GM12878 (cell line): ENCODE data around the gene LIN7B. TPM values are rescaled to one million over a fixed set of nuclear protein-coding genes. Genes with fewer than 3 reads are reported as not detected.
A peak's percentile ranks its signal among the peaks of the same experiment; 100 is the strongest.

ENCODE experiments used
- ATAC-seq: fragments of 200-7000 bp; cut with Tn5 transposase; 3 replicates; pipeline ENCODE4 v1.9.1; 2020; ENCODE audit warnings: mild to moderate bottlenecking, moderate library complexity
- BruUV-seq: library from RNA; stranded (reverse); fragments of 400-500 nt; replicated peaks from 2 replicates; lab custom pipeline; 2021; lab: Mats Ljungman, UMichigan
- CTCF ChIA-PET: fragments of 300-600 bp; sonication (Branson Sonifier 250); formaldehyde crosslinking; extraction: SDS; loops from one replicate; lab custom pipeline; 2021; ENCODE audit warnings: inconsistent platforms; lab: Yijun Ruan, JAX
- POLR2A ChIA-PET: fragments of 350-600 bp; formaldehyde crosslinking; extraction: SDS; loops from one replicate; lab custom pipeline; 2021; ENCODE audit warnings: inconsistent platforms; lab: Charles Lee
- RAD21 ChIA-PET: fragments of 300-600 bp; sonication (Branson Sonifier 250); formaldehyde crosslinking; loops from one replicate; lab custom pipeline; 2023; ENCODE audit warnings: antibody characterized with exemption; ENCODE audit not compliant: unreplicated experiment; lab: Charles Lee
- SMC1A ChIA-PET: fragments of 300-600 bp; sonication (Branson Sonifier 250); formaldehyde crosslinking; loops from one replicate; lab custom pipeline; 2023; ENCODE audit not compliant: unreplicated experiment, uncharacterized antibody; lab: Charles Lee
- DNase-seq: peaks from one replicate; pipeline ENCODE4 v3.0.0-alpha.2; 2011; ENCODE audit warnings: low read depth, low spot score
- FAIRE-seq: peaks from 3 replicates; lab custom pipeline; 2011; peaks lifted over from hg19 to GRCh38; lab: Jason Lieb, UNC
- H2AFZ ChIP-seq: 2 replicates; pipeline ENCODE4 v1.6.0; 2011; ENCODE audit warnings: low read depth, low read length, control low read depth; ENCODE audit not compliant: control insufficient read depth
- H3K27ac ChIP-seq: 2 replicates; pipeline ENCODE4 v1.5.1; 2011; ENCODE audit warnings: control low read depth; ENCODE audit not compliant: control insufficient read depth, insufficient read depth
- H3K27me3 ChIP-seq, 2 experiments: replicated peaks in 1 of 2; 2 replicates each; pipeline versions ENCODE4 v1.6.0 to v1.6.1; 2011; ENCODE audit warnings: low read length in 1 of 2; ENCODE audit not compliant: control insufficient read depth in 2 of 2, insufficient read depth in 2 of 2
- H3K36me3 ChIP-seq, 2 experiments: 2 replicates each; pipeline ENCODE4 v1.5.1; 2011; ENCODE audit warnings: low read length in 1 of 2; ENCODE audit not compliant: control insufficient read depth in 2 of 2, insufficient read depth in 2 of 2
- H3K4me1 ChIP-seq: 2 replicates; pipeline ENCODE4 v1.6.1; 2011; ENCODE audit warnings: mild to moderate bottlenecking, low read length, moderate library complexity, mixed read lengths; ENCODE audit not compliant: control insufficient read depth, insufficient read depth
- H3K4me2 ChIP-seq: 2 replicates; pipeline ENCODE4 v1.6.0; 2011; ENCODE audit warnings: control low read depth; ENCODE audit not compliant: control insufficient read depth, insufficient read depth
- H3K4me3 ChIP-seq: fragments of 200-600 bp; sonication (generic); 2 replicates; pipeline ENCODE4 v1.5.1; 2016
- H3K79me2 ChIP-seq: 2 replicates; pipeline ENCODE4 v1.6.0; 2011; ENCODE audit warnings: low read length; ENCODE audit not compliant: control insufficient read depth, insufficient read depth
- H3K9ac ChIP-seq: 2 replicates; pipeline ENCODE4 v1.8.0; 2011; ENCODE audit warnings: low read length, control low read depth, mixed read lengths; ENCODE audit not compliant: control insufficient read depth, insufficient read depth
- H3K9me3 ChIP-seq: replicated peaks from 3 replicates; pipeline ENCODE4 v1.5.1; 2011; ENCODE audit warnings: mild to moderate bottlenecking, low read length; ENCODE audit not compliant: control insufficient read depth, insufficient read depth
- H4K20me1 ChIP-seq: 2 replicates; pipeline ENCODE4 v1.6.0; 2011; ENCODE audit not compliant: control insufficient read depth, insufficient read depth
- ATF7 ChIP-seq: fragments of 450-650 bp; IDR thresholded peaks from 2 replicates; pipeline ENCODE4 v1.6.1; 2016; ENCODE audit warnings: low read depth, mild to moderate bottlenecking
- EED ChIP-seq: sonication (generic); IDR thresholded peaks from 2 replicates; pipeline ENCODE4 v1.6.1; 2016; ENCODE audit warnings: antibody characterized with exemption, low read depth
- NFYA ChIP-seq: IDR thresholded peaks from 2 replicates; pipeline ENCODE4 v1.6.1; 2011; ENCODE audit warnings: low read depth, mild to moderate bottlenecking, low read length, improper control_type of control experiment, borderline replicate concordance
- PML ChIP-seq: IDR thresholded peaks from 2 replicates; pipeline ENCODE4 v1.6.1; 2012; ENCODE audit warnings: low read length, inconsistent platforms
- POLR2A ChIP-seq: IDR thresholded peaks from 2 replicates; pipeline ENCODE4 v1.6.1; 2011; ENCODE audit warnings: low read depth, mild to moderate bottlenecking, low read length
- POLR2AphosphoS2 ChIP-seq: IDR thresholded peaks from 2 replicates; pipeline ENCODE4 v1.6.1; 2011; ENCODE audit warnings: low read depth, mild to moderate bottlenecking, low read length, improper control_type of control experiment, moderate library complexity
- RCOR1 ChIP-seq: conservative IDR thresholded peaks from 2 replicates; pipeline ENCODE4 v1.6.1; 2012; ENCODE audit warnings: low read depth, low read length, improper control_type of control experiment
- WGBS: methylation state at CpG from one replicate; pipeline ENCODE4 v1.1.6; 2016; ENCODE audit warnings: low lambda C conversion rate; ENCODE audit not compliant: insufficient replicate concordance, insufficient coverage; ENCODE audit errors: missing lambda C conversion rate; 5-methylcytosine and 5-hydroxymethylcytosine counted together
- in situ Hi-C: fragments of 300-500 bp; cut with MboI; formaldehyde crosslinking; loops from 9 replicates; pipeline ENCODE4 v1.14.3; 2018; ENCODE audit warnings: mixed read lengths
- intact Hi-C: fragments of 100-400 bp; cut with micrococcal nuclease; formaldehyde crosslinking; loops from one replicate; pipeline ENCODE4 v1.14.2; 2022; ENCODE audit not compliant: unreplicated experiment
- polyA plus RNA-seq, 11 experiments: library from polyadenylated mRNA; depleted of rRNA in 4 of 11; unstranded in 6 of 11; stranded (reverse) in 5 of 11; fragments of >200 nt; fragmentation: Nextera tagmentation in 4 of 11; fragmentation: Illumina TruSeq in 1 of 11; extraction: Ambion mirVana in 4 of 11; extraction: Trizol in 1 of 11; gene quantifications; 1 replicate in 1 of 11; 2 replicates in 10 of 11; pipeline versions ENCODE4 v1.2.1 to v1.2.3, GENCODE V29; 2011 to 2016; ENCODE audit warnings: inconsistent platforms in 2 of 11, missing spikeins in 2 of 11, low read depth in 1 of 11
- total RNA-seq, 4 experiments: library from RNA; depleted of rRNA in 3 of 4; stranded (reverse); fragments of >200 nt in 3 of 4; fragmentation: Illumina TruSeq in 1 of 4; extraction: Trizol in 1 of 4; gene quantifications; 2 replicates each; pipeline versions ENCODE4 v1.2.1 to v1.2.3, GENCODE V29; 2013 to 2021
- TF ChIP-seq, protein P1 (sequence below): fragments of 450-650 bp; IDR thresholded peaks from 2 replicates; pipeline ENCODE4 v1.6.1; 2014; ENCODE audit warnings: mild to moderate bottlenecking
- TF ChIP-seq, protein P2 (sequence below): fragments of 150-350 bp; IDR thresholded peaks from 2 replicates; pipeline ENCODE4 v1.6.1; 2016; ENCODE audit warnings: low read depth, low read length
- TF ChIP-seq, protein P3 (sequence below): fragments of 450-650 bp; IDR thresholded peaks from 2 replicates; pipeline ENCODE4 v1.6.1; 2017; ENCODE audit warnings: antibody characterized with exemption, mild to moderate bottlenecking, moderate library complexity

LIN7B gene
- total and polyA plus RNA-seq, 10 of the 15 experiments (the other 5 are each of a cell fraction or from before 2014, with no cell fraction given): 0.15 to 3.5 (median 1.6) TPM; not detected in 2

DNA sequence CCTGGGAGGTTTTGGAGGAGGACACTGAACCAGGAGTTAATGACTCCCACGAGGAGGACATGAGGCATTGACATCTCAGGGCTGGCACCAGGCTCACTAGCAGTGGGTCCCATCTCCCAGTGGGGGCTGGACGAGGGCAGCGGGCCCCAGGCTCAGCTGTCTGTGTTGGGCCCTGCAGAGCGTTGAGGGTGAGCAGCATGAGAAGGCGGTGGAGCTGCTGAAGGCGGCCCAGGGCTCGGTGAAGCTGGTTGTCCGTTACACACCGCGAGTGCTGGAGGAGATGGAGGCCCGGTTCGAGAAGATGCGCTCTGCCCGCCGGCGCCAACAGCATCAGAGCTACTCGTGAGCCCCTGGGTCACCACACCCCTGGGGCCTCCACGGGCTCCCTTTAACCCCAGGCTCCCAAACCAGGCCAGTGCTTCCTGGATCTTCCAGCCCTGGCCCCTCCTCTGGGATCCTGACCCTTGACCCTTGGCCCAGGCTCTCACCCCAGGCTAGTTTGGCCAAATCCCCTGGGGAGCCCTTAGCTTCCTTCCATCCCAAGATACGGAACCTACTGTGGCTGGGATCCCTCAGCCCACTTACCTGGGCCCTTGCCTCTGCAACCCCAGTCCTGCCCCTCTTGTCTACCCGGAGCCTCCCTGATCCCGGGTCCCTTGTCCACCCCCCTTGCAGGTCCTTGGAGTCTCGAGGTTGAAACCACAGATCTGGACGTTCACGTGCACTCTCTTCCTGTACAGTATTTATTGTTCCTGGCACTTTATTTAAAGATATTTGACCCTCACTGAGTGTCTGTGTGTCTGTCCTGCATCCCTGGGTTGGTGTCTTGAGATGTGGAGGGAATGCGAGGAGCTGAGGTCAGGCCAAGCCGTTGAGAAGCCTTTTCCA, 3.8 kb downstream of the LIN7B start:
- ChIA-PET SMC1A (no interaction called here), CTCF (interaction anchor here (0.9 to 2.8 kb wide), 4 partner anchors 12 to 80 kb away, joined by 3 to 12 read pairs (median 7); no protein-coding TSS in a partner anchor), POLR2A (interaction anchor here (1.0 to 1.6 kb wide), 2 partner anchors 10 to 336 kb away, joined by 4 read pairs; no protein-coding TSS in a partner anchor), RAD21 (no interaction called here)
- intact Hi-C loops (no loop called here), in situ Hi-C loops (no loop called here)
- no peak for DNase-seq
- BruUV-seq: no TSS peak
- Histone ChIP-seq H2AFZ (peak overlapping the region; percentile 96), H3K4me3 (peak overlapping the region; percentile 60; the same call in 1 of the 2 replicates), H3K4me1 (peaks cover 12% of the 10 kb centered on the region), H3K36me3 (no peaks in the 10 kb centered on the region), H3K79me2 (no peaks in the 10 kb centered on the region), H3K27ac (peak overlapping the region; percentile 73), H3K27me3 (peaks cover 7 to 8% of the 10 kb centered on the region in 2 experiments), H3K9me3 (no peaks in the 10 kb centered on the region), H3K4me2 (peak overlapping the region; percentile 75), H4K20me1 (no peaks in the 10 kb centered on the region), H3K9ac (peak overlapping the region; percentile 76)
- FAIRE-seq: no peak
- no peak for ATAC-seq
- WGBS: 64% methylated on average over 26 of the region's 26 CpGs
- TF ChIP-seq POLR2AphosphoS2 (no peak), ATF7 (no peak), EED (no peak), PML (no peak), NFYA (no peak), POLR2A (no peak), RCOR1 (no peak)
- TF ChIP-seq, protein P1, sequence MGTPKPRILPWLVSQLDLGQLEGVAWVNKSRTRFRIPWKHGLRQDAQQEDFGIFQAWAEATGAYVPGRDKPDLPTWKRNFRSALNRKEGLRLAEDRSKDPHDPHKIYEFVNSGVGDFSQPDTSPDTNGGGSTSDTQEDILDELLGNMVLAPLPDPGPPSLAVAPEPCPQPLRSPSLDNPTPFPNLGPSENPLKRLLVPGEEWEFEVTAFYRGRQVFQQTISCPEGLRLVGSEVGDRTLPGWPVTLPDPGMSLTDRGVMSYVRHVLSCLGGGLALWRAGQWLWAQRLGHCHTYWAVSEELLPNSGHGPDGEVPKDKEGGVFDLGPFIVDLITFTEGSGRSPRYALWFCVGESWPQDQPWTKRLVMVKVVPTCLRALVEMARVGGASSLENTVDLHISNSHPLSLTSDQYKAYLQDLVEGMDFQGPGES: no peak
- TF ChIP-seq, protein P2, sequence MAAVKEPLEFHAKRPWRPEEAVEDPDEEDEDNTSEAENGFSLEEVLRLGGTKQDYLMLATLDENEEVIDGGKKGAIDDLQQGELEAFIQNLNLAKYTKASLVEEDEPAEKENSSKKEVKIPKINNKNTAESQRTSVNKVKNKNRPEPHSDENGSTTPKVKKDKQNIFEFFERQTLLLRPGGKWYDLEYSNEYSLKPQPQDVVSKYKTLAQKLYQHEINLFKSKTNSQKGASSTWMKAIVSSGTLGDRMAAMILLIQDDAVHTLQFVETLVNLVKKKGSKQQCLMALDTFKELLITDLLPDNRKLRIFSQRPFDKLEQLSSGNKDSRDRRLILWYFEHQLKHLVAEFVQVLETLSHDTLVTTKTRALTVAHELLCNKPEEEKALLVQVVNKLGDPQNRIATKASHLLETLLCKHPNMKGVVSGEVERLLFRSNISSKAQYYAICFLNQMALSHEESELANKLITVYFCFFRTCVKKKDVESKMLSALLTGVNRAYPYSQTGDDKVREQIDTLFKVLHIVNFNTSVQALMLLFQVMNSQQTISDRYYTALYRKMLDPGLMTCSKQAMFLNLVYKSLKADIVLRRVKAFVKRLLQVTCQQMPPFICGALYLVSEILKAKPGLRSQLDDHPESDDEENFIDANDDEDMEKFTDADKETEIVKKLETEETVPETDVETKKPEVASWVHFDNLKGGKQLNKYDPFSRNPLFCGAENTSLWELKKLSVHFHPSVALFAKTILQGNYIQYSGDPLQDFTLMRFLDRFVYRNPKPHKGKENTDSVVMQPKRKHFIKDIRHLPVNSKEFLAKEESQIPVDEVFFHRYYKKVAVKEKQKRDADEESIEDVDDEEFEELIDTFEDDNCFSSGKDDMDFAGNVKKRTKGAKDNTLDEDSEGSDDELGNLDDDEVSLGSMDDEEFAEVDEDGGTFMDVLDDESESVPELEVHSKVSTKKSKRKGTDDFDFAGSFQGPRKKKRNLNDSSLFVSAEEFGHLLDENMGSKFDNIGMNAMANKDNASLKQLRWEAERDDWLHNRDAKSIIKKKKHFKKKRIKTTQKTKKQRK: no peak
- TF ChIP-seq, protein P3, sequence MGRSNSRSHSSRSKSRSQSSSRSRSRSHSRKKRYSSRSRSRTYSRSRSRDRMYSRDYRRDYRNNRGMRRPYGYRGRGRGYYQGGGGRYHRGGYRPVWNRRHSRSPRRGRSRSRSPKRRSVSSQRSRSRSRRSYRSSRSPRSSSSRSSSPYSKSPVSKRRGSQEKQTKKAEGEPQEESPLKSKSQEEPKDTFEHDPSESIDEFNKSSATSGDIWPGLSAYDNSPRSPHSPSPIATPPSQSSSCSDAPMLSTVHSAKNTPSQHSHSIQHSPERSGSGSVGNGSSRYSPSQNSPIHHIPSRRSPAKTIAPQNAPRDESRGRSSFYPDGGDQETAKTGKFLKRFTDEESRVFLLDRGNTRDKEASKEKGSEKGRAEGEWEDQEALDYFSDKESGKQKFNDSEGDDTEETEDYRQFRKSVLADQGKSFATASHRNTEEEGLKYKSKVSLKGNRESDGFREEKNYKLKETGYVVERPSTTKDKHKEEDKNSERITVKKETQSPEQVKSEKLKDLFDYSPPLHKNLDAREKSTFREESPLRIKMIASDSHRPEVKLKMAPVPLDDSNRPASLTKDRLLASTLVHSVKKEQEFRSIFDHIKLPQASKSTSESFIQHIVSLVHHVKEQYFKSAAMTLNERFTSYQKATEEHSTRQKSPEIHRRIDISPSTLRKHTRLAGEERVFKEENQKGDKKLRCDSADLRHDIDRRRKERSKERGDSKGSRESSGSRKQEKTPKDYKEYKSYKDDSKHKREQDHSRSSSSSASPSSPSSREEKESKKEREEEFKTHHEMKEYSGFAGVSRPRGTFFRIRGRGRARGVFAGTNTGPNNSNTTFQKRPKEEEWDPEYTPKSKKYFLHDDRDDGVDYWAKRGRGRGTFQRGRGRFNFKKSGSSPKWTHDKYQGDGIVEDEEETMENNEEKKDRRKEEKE: no peak
